ENCODE data around the gene NOTCH1. TPM values are rescaled to one million over a fixed set of nuclear protein-coding genes. Genes with fewer than 3 reads are reported as not detected.
"Not testable (repeated sequence)": the region's sequence is repeated elsewhere in the genome, so short reads cannot be mapped to it uniquely, and the experiment has no call there.

The NOTCH1 gene
- total and polyA plus RNA-seq, 4 donors, result 28.2 to 75.9 (median 50.0) TPM

DNA sequence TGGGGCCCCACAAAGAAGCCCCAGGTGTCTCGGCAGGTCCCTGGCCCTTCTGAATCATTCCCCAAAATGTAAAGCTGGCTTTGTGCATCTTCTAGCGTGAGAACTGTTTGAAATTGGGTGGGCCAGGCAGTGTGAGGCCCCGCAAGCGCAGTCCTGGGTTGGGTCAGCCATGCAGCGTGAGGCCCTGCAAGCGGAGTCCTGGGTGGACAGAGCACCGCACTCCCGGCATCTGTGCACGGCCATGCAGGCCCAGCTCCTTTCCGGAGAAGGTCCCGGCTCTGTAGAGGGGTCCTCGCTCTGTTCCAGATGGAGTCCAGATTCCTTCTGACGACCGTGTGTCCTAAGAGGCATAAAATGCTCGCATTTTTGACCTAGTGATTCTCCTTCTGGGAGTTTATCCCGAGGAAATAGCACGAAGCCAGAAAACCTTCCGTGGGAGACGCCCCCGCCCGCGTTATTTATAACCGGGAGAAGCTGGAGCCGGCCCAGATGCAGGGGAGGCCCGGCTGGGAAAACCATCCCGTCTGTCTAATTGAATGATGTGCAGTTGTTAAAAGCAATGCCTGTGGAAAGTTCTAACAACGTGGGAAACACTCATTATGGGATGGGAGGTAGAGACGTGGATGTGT, 19.4 kb upstream of the NOTCH1 start:
- Histone ChIP-seq H3K4me1 (ENCODE audit: control insufficient read depth, insufficient read depth, low read length) (peaks cover 68% of the 10 kb centered on the region), H3K27ac (ENCODE audit: low read depth, low read length) (peak overlapping the region; percentile 48), H3K4me3 (ENCODE audit: low read depth, low read length) (no peak overlapping the region), H3K27me3 (ENCODE audit: control insufficient read depth, insufficient read depth, low read length) (no peaks in the 10 kb centered on the region), H3K9me3 (ENCODE audit: control insufficient read depth, insufficient read depth, low read length) (no peaks in the 10 kb centered on the region), H3K36me3 (ENCODE audit: control insufficient read depth, insufficient read depth, low read length) (no peaks in the 10 kb centered on the region)
- WGBS (ENCODE audit: insufficient coverage), result 44% methylated on average over 27 of the region's 28 CpGs
- peak in 1 of 6 donors; percentile 62 for DNase-seq (ENCODE audit: low read depth in 4 of 6, low spot score in 6 of 6)

- H3K27me3 ChIP-seq (ENCODE audit: control insufficient read depth, insufficient read depth, low read length), result no peaks in the 10 kb centered on the region
- no peak overlapping the region for H3K4me3 ChIP-seq (ENCODE audit: low read depth, low read length)
- DNase-seq (ENCODE audit: low read depth in 4 of 6, low spot score in 6 of 6), result no peak
- H3K36me3 ChIP-seq (ENCODE audit: control insufficient read depth, insufficient read depth, low read length), result no peaks in the 10 kb centered on the region
- WGBS (ENCODE audit: insufficient coverage), result 78% methylated on average over 21 of the region's 21 CpGs
- peaks cover 4% of the 10 kb centered on the region for H3K9me3 ChIP-seq (ENCODE audit: control insufficient read depth, insufficient read depth, low read length)
- H3K4me1 ChIP-seq (ENCODE audit: control insufficient read depth, insufficient read depth, low read length), result peaks cover 64% of the 10 kb centered on the region
- H3K27ac ChIP-seq (ENCODE audit: low read depth, low read length), result peak overlapping the region; percentile 48
Observed at GRCh38 chr9:136564379-136564988, 18.6 kb upstream of the NOTCH1 start.

DNA sequence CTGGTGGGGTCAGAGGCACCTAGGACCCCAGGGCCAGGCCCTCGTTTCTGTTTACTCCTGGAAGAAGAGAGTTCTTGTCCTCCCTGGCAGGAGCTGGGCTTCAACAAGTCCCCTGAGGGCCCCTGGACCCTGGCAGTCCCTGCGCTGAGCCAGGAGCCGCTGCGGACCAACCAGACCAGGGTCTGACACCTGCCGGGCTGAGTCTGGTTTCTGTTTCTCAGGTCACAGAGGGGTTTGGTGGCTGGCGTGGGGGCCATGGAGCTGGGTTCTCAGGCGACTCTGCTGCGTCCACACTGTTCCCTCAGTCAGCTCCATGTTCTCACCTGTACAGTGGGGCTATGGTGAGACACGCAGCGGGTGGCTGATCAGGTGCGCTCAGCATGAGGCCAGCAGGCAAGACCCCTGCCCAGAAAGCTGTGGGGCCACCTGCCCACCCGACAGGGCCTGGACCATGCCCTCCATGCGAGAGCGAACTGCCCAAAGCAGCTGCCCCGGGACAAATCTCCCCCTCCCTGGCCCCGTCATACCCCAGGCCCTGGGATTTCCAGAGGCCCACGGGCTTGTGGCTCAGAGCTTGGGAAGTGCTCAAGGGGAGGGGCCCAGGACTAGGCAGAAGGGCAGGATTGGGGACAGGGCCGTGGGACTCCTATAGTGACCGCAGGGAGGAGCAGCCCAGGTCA, 17.9 kb upstream of the NOTCH1 start:
- no peaks in the 10 kb centered on the region for H3K27me3 ChIP-seq (ENCODE audit: control insufficient read depth, insufficient read depth, low read length)
- DNase-seq (ENCODE audit: low read depth in 4 of 6, low spot score in 6 of 6), result no peak
- no peak overlapping the region for H3K27ac ChIP-seq (ENCODE audit: low read depth, low read length)
- peaks cover 58% of the 10 kb centered on the region for H3K4me1 ChIP-seq (ENCODE audit: control insufficient read depth, insufficient read depth, low read length)
- no peak overlapping the region for H3K4me3 ChIP-seq (ENCODE audit: low read depth, low read length)
- no peaks in the 10 kb centered on the region for H3K36me3 ChIP-seq (ENCODE audit: control insufficient read depth, insufficient read depth, low read length)
- WGBS (ENCODE audit: insufficient coverage), result 79% methylated on average over 18 of the region's 19 CpGs
- H3K9me3 ChIP-seq (ENCODE audit: control insufficient read depth, insufficient read depth, low read length), result peaks cover 7% of the 10 kb centered on the region

GRCh38 chr9:136562746-136563495, 17.1 kb upstream of the NOTCH1 start:
- no peak overlapping the region for H3K27ac ChIP-seq (ENCODE audit: low read depth, low read length)
- no peaks in the 10 kb centered on the region for H3K36me3 ChIP-seq (ENCODE audit: control insufficient read depth, insufficient read depth, low read length)
- H3K4me1 ChIP-seq (ENCODE audit: control insufficient read depth, insufficient read depth, low read length), result peaks cover 50% of the 10 kb centered on the region
- H3K4me3 ChIP-seq (ENCODE audit: low read depth, low read length), result no peak overlapping the region
- peaks cover 7% of the 10 kb centered on the region for H3K9me3 ChIP-seq (ENCODE audit: control insufficient read depth, insufficient read depth, low read length)
- no peaks in the 10 kb centered on the region for H3K27me3 ChIP-seq (ENCODE audit: control insufficient read depth, insufficient read depth, low read length)
- 76% methylated on average over 21 of the region's 24 CpGs for WGBS (ENCODE audit: insufficient coverage)
- no peak for DNase-seq (ENCODE audit: low read depth in 4 of 6, low spot score in 6 of 6)

- peaks cover 7% of the 10 kb centered on the region for H3K9me3 ChIP-seq (ENCODE audit: control insufficient read depth, insufficient read depth, low read length)
- H3K4me3 ChIP-seq (ENCODE audit: low read depth, low read length), result no peak overlapping the region
- WGBS (ENCODE audit: insufficient coverage), result 88% methylated on average over 23 of the region's 23 CpGs
- peaks cover 40% of the 10 kb centered on the region for H3K4me1 ChIP-seq (ENCODE audit: control insufficient read depth, insufficient read depth, low read length)
- H3K27me3 ChIP-seq (ENCODE audit: control insufficient read depth, insufficient read depth, low read length), result no peaks in the 10 kb centered on the region
- H3K27ac ChIP-seq (ENCODE audit: low read depth, low read length), result no peak overlapping the region
- H3K36me3 ChIP-seq (ENCODE audit: control insufficient read depth, insufficient read depth, low read length), result no peaks in the 10 kb centered on the region
- no peak for DNase-seq (ENCODE audit: low read depth in 4 of 6, low spot score in 6 of 6)
Observed at GRCh38 chr9:136561779-136562178, 15.9 kb upstream of the NOTCH1 start.

GRCh38 chr9:136560586-136560985, 14.7 kb upstream of the NOTCH1 start:
- Histone ChIP-seq H3K4me1 (ENCODE audit: control insufficient read depth, insufficient read depth, low read length) (peaks cover 28% of the 10 kb centered on the region), H3K9me3 (ENCODE audit: control insufficient read depth, insufficient read depth, low read length) (peaks cover 7% of the 10 kb centered on the region), H3K27ac (ENCODE audit: low read depth, low read length) (no peak overlapping the region), H3K36me3 (ENCODE audit: control insufficient read depth, insufficient read depth, low read length) (no peaks in the 10 kb centered on the region), H3K4me3 (ENCODE audit: low read depth, low read length) (no peak overlapping the region), H3K27me3 (ENCODE audit: control insufficient read depth, insufficient read depth, low read length) (no peaks in the 10 kb centered on the region)
- DNase-seq (ENCODE audit: low read depth in 4 of 6, low spot score in 6 of 6), result no peak
- WGBS (ENCODE audit: insufficient coverage), result 100% methylated on average over 2 of the region's 3 CpGs

GRCh38 chr9:136559371-136559770, 13.5 kb upstream of the NOTCH1 start:
- H3K36me3 ChIP-seq (ENCODE audit: control insufficient read depth, insufficient read depth, low read length); H3K27me3 ChIP-seq (ENCODE audit: control insufficient read depth, insufficient read depth, low read length); H3K27ac ChIP-seq (ENCODE audit: low read depth, low read length); H3K4me3 ChIP-seq (ENCODE audit: low read depth, low read length); DNase-seq (ENCODE audit: low read depth in 4 of 6, low spot score in 6 of 6); H3K9me3 ChIP-seq (ENCODE audit: control insufficient read depth, insufficient read depth, low read length): not testable (repeated sequence)
- H3K4me1 ChIP-seq (ENCODE audit: control insufficient read depth, insufficient read depth, low read length), result peaks cover 16% of the 10 kb centered on the region
- WGBS (ENCODE audit: insufficient coverage), result 93% methylated on average over 2 of the region's 2 CpGs

GRCh38 chr9:136558846-136559245, 13.0 kb upstream of the NOTCH1 start:
- not testable (repeated sequence) for H3K9me3 ChIP-seq (ENCODE audit: control insufficient read depth, insufficient read depth, low read length); H3K36me3 ChIP-seq (ENCODE audit: control insufficient read depth, insufficient read depth, low read length); DNase-seq (ENCODE audit: low read depth in 4 of 6, low spot score in 6 of 6); H3K27me3 ChIP-seq (ENCODE audit: control insufficient read depth, insufficient read depth, low read length); H3K4me3 ChIP-seq (ENCODE audit: low read depth, low read length); H3K27ac ChIP-seq (ENCODE audit: low read depth, low read length)
- H3K4me1 ChIP-seq (ENCODE audit: control insufficient read depth, insufficient read depth, low read length), result peaks cover 11% of the 10 kb centered on the region
- 85% methylated on average over 5 of the region's 5 CpGs for WGBS (ENCODE audit: insufficient coverage)

DNA sequence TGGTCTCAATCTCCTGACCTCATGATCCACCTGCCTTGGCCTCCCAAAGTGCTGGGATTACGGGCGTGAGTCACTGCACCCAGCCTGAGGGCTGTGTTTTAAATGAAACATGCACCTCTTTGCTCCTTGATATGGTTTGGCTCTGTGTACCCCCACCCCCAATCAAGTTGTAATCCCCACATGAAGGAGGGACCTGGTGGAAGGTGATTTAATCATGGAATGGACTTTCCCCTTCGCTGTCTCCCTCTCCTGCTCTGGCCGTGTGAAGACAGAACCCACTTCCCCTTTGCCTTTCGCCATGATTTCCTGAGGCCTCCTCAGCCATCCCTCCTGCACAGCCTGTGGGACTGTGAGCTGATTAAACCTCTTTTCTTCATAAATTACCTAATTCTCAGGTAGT, 12.5 kb upstream of the NOTCH1 start:
- Histone ChIP-seq H3K4me3 (ENCODE audit: low read depth, low read length) (no peak overlapping the region), H3K27ac (ENCODE audit: low read depth, low read length) (no peak overlapping the region), H3K27me3 (ENCODE audit: control insufficient read depth, insufficient read depth, low read length) (no peaks in the 10 kb centered on the region), H3K9me3 (ENCODE audit: control insufficient read depth, insufficient read depth, low read length) (peaks cover 7% of the 10 kb centered on the region), H3K4me1 (ENCODE audit: control insufficient read depth, insufficient read depth, low read length) (peaks cover 11% of the 10 kb centered on the region), H3K36me3 (ENCODE audit: control insufficient read depth, insufficient read depth, low read length) (no peaks in the 10 kb centered on the region)
- DNase-seq (ENCODE audit: low read depth in 4 of 6, low spot score in 6 of 6), result no peak
- no CpG with 5 or more reads among the region's 5 CpGs for WGBS (ENCODE audit: insufficient coverage)
